ENCODE results near the gene DRC1.

DRC1 gene

GRCh38 chr2:26479131-26479788 lies 77.5 kb downstream of the DRC1 start:
- no peak for DNase-seq

- no peak for DNase-seq
Observed at GRCh38 chr2:26479789-26480565, 78.3 kb downstream of the DRC1 start.

- DNase-seq, result no peak
Observed at GRCh38 chr2:26480566-26481423, 79.1 kb downstream of the DRC1 start.

- no peak for DNase-seq
Observed at GRCh38 chr2:26481706-26482105, 80.0 kb downstream of the DRC1 start.

GRCh38 chr2:26482211-26483026 lies 80.7 kb downstream of the DRC1 start:
- DNase-seq, result no peak

- DNase-seq, result no peak
Observed at GRCh38 chr2:26483027-26483326, 81.3 kb downstream of the DRC1 start.

GRCh38 chr2:26483516-26483915 lies 81.8 kb downstream of the DRC1 start:
- no peak for DNase-seq

GRCh38 chr2:26483957-26484565 lies 82.3 kb downstream of the DRC1 start:
- no peak for DNase-seq

- DNase-seq, result no peak
Observed at GRCh38 chr2:26484579-26484978, 82.9 kb downstream of the DRC1 start.

GRCh38 chr2:26485099-26485498 lies 83.4 kb downstream of the DRC1 start:
- DNase-seq, result no peak

- no peak for DNase-seq
Observed at GRCh38 chr2:26485725-26486418, 84.2 kb downstream of the DRC1 start.

GRCh38 chr2:26486789-26487188 lies 85.1 kb downstream of the DRC1 start:
- no peak for DNase-seq

GRCh38 chr2:26487192-26487591 lies 85.5 kb downstream of the DRC1 start:
- DNase-seq, result no peak

- DNase-seq, result no peak
Observed at GRCh38 chr2:26488463-26489212, 86.9 kb downstream of the DRC1 start.

GRCh38 chr2:26489213-26489850 lies 87.6 kb downstream of the DRC1 start:
- no peak for DNase-seq

- DNase-seq, result no peak
Observed at GRCh38 chr2:26491563-26492167, 89.9 kb downstream of the DRC1 start.

GRCh38 chr2:26492749-26493515 lies 91.2 kb downstream of the DRC1 start:
- DNase-seq, result peak; percentile 41 to 58 (median 54)

GRCh38 chr2:26493566-26493965 lies 91.8 kb downstream of the DRC1 start:
- peak; percentile 19 to 38 (median 21) for DNase-seq

GRCh38 chr2:26494199-26494598 lies 92.5 kb downstream of the DRC1 start:
- no peak for DNase-seq

Measured in suppressor macrophage (primary cell).